ENCODE results near the gene CERS2. TPM values are rescaled to one million over a fixed set of nuclear protein-coding genes. Genes with fewer than 3 reads are reported as not detected.

CERS2 gene
- total and polyA plus RNA-seq, 2 of the 13 experiments (the other 11 are each of a cell fraction or from before 2014, with no cell fraction given): 269 to 298 TPM

DNA sequence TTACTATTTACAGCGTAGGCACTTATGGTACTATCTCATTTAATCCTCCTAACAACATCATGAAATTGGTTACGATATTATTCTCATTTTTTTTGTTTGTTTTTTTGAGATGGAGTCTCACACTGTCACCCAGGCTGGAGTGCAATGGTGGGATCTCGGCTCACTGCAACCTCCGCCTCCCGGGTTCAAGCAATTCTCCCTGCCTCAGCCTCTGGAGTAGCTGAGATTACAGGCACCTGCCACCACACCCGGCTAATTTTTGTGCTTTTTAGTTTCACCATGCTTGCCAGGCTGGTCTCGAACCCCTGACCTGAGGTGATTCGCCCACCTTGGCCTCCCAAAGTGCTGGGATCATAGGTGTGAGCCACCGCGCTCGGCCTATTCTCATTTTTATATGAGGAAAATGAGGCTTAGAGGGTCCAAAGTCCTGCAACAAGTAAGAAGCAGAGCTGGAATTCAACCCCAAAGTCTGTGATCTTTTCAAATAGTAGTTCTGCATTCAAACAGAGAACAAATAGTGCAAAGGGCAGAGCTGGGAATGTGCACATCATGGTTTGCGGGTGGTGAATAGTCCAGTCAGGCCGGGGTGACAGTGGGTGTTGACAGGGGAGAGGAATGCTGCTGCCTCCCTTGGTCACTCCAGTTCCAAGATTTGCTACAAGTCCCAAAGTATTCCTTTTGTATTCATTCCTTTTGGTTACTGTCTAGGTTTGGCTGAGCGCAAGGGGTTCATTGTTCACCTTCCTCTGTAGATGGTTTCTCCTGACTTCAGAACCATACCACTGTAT, 38.2 kb upstream of the CERS2 start (continued):
- TF ChIP-seq, protein P1, sequence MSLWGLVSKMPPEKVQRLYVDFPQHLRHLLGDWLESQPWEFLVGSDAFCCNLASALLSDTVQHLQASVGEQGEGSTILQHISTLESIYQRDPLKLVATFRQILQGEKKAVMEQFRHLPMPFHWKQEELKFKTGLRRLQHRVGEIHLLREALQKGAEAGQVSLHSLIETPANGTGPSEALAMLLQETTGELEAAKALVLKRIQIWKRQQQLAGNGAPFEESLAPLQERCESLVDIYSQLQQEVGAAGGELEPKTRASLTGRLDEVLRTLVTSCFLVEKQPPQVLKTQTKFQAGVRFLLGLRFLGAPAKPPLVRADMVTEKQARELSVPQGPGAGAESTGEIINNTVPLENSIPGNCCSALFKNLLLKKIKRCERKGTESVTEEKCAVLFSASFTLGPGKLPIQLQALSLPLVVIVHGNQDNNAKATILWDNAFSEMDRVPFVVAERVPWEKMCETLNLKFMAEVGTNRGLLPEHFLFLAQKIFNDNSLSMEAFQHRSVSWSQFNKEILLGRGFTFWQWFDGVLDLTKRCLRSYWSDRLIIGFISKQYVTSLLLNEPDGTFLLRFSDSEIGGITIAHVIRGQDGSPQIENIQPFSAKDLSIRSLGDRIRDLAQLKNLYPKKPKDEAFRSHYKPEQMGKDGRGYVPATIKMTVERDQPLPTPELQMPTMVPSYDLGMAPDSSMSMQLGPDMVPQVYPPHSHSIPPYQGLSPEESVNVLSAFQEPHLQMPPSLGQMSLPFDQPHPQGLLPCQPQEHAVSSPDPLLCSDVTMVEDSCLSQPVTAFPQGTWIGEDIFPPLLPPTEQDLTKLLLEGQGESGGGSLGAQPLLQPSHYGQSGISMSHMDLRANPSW (CRISPR knock-in tag; IDR thresholded peaks at IDR 0.05; ENCODE audit: borderline replicate concordance): 0 out of 2 replicates have a peak, but pooled peaks have one; percentile 56
- TF ChIP-seq ZNF496 (CRISPR knock-in tag; IDR thresholded peaks at IDR 0.05; ENCODE audit: insufficient replicate concordance) (no peak), DNMT1 (CRISPR knock-in tag; IDR thresholded peaks at IDR 0.05) (no peak), MIXL1 (CRISPR knock-in tag; IDR thresholded peaks at IDR 0.05) (peak; percentile 73), NR2F6 (IDR thresholded peaks at IDR 0.05) (peak; percentile 48; the same call in 1 of the 2 replicates), NR2F6 (CRISPR knock-in tag; IDR thresholded peaks at IDR 0.05) (peak; percentile 76), SMARCC2 (IDR thresholded peaks at IDR 0.05) (0 out of 2 replicates have a peak, but pooled peaks have one; percentile 5), ZNF44 (CRISPR knock-in tag; IDR thresholded peaks at IDR 0.05) (0 out of 2 replicates have a peak, but pooled peaks have one; percentile 61), ELF3 (CRISPR knock-in tag; IDR thresholded peaks at IDR 0.05) (peak; percentile 72), KLF12 (CRISPR knock-in tag; IDR thresholded peaks at IDR 0.05; ENCODE audit: borderline replicate concordance) (no peak; the same call in 1 of the 2 replicates), ZNF781 (CRISPR knock-in tag; IDR thresholded peaks at IDR 0.05; ENCODE audit: borderline replicate concordance, not compliant biosample characterization) (peak; percentile 41), ZNF383 (CRISPR knock-in tag; IDR thresholded peaks at IDR 0.05; ENCODE audit: borderline replicate concordance) (no peak), SIX1 (CRISPR knock-in tag; IDR thresholded peaks at IDR 0.05; ENCODE audit: borderline replicate concordance) (peak; percentile 45; the same call in 1 of the 2 replicates), TBX2 (CRISPR knock-in tag; IDR thresholded peaks at IDR 0.05; ENCODE audit: borderline replicate concordance) (peak; percentile 66; the same call in 1 of the 2 replicates), MIER2 (CRISPR knock-in tag; IDR thresholded peaks at IDR 0.05) (no peak), KDM6A (CRISPR knock-in tag; IDR thresholded peaks at IDR 0.05; ENCODE audit: low read depth) (peak; percentile 98), HNRNPK (IDR thresholded peaks at IDR 0.05; ENCODE audit: low read depth, low read length, poor library complexity, severe bottlenecking) (no peak), ZMYM3 (CRISPR knock-in tag; IDR thresholded peaks at IDR 0.05) (peak; percentile 97), DNMT3B (CRISPR knock-in tag; conservative IDR thresholded peaks at IDR 0.05) (no peak)
- TF ChIP-seq, protein P2, sequence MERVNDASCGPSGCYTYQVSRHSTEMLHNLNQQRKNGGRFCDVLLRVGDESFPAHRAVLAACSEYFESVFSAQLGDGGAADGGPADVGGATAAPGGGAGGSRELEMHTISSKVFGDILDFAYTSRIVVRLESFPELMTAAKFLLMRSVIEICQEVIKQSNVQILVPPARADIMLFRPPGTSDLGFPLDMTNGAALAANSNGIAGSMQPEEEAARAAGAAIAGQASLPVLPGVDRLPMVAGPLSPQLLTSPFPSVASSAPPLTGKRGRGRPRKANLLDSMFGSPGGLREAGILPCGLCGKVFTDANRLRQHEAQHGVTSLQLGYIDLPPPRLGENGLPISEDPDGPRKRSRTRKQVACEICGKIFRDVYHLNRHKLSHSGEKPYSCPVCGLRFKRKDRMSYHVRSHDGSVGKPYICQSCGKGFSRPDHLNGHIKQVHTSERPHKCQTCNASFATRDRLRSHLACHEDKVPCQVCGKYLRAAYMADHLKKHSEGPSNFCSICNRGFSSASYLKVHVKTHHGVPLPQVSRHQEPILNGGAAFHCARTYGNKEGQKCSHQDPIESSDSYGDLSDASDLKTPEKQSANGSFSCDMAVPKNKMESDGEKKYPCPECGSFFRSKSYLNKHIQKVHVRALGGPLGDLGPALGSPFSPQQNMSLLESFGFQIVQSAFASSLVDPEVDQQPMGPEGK (CRISPR knock-in tag; IDR thresholded peaks at IDR 0.05): peak; percentile 63; the same call in 1 of the 2 replicates
- TF ChIP-seq, protein P3, sequence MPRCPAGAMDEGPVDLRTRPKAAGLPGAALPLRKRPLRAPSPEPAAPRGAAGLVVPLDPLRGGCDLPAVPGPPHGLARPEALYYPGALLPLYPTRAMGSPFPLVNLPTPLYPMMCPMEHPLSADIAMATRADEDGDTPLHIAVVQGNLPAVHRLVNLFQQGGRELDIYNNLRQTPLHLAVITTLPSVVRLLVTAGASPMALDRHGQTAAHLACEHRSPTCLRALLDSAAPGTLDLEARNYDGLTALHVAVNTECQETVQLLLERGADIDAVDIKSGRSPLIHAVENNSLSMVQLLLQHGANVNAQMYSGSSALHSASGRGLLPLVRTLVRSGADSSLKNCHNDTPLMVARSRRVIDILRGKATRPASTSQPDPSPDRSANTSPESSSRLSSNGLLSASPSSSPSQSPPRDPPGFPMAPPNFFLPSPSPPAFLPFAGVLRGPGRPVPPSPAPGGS (CRISPR knock-in tag; IDR thresholded peaks at IDR 0.05): peak; percentile 83; the same call in 1 of the 2 replicates
- TF ChIP-seq, protein P4, sequence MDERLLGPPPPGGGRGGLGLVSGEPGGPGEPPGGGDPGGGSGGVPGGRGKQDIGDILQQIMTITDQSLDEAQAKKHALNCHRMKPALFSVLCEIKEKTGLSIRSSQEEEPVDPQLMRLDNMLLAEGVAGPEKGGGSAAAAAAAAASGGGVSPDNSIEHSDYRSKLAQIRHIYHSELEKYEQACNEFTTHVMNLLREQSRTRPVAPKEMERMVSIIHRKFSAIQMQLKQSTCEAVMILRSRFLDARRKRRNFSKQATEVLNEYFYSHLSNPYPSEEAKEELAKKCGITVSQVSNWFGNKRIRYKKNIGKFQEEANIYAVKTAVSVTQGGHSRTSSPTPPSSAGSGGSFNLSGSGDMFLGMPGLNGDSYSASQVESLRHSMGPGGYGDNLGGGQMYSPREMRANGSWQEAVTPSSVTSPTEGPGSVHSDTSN (CRISPR knock-in tag; IDR thresholded peaks at IDR 0.05): no peak
- TF ChIP-seq, protein P5, sequence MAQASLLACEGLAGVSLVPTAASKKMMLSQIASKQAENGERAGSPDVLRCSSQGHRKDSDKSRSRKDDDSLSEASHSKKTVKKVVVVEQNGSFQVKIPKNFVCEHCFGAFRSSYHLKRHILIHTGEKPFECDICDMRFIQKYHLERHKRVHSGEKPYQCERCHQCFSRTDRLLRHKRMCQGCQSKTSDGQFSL (CRISPR knock-in tag; IDR thresholded peaks at IDR 0.05): no peak
